Colonic mucosa (tissue), 4 donors: Measurements from ENCODE around the gene PTPRM. TPM values are rescaled to one million over a fixed set of nuclear protein-coding genes. Genes with fewer than 3 reads are reported as not detected.
A peak's percentile ranks its signal among the peaks of the same experiment; 100 is the strongest.

Source experiments
- DNase-seq: peaks from one replicate; pipeline ENCODE4 v3.0.0-alpha.2; 2020
- H3K27ac ChIP-seq: fragments of 200-600 bp; one replicate; pipeline ENCODE4 v1.8.0; 2021
- H3K27me3 ChIP-seq: fragments of 200-600 bp; one replicate; pipeline ENCODE4 v1.8.0; 2021
- H3K36me3 ChIP-seq: fragments of 200-600 bp; one replicate; pipeline ENCODE4 v1.8.0; 2021
- H3K4me1 ChIP-seq: fragments of 200-600 bp; one replicate; pipeline ENCODE4 v1.8.0; 2021; ENCODE audit warnings: mild to moderate bottlenecking
- H3K4me3 ChIP-seq: fragments of 200-600 bp; one replicate; pipeline ENCODE4 v1.8.0; 2021
- H3K9ac ChIP-seq, 2 donors: one replicate each; pipeline ENCODE4 v1.7.0; 2013; ENCODE audit warnings: control low read depth in 2 of 2, low read depth in 2 of 2, low read length in 2 of 2
- H3K9me3 ChIP-seq: fragments of 200-600 bp; one replicate; pipeline ENCODE4 v1.8.0; 2021
- CTCF ChIP-seq: fragments of 200-600 bp; IDR thresholded peaks from one replicate; pipeline ENCODE4 v1.8.0; 2022; ENCODE audit warnings: antibody characterized with exemption, mild to moderate bottlenecking
- intact Hi-C: fragments of 100-400 bp; cut with DNase I; formaldehyde crosslinking; loops from one replicate; pipeline ENCODE4 v1.14.1; 2022
- total RNA-seq, 2 donors: library from RNA; stranded (reverse); fragmentation: NEBNext Ultra II Directional in 1 of 2; extraction: Animal tissue kit (Norgen Biotek cat#: 25700) in 1 of 2; gene quantifications; one replicate each; pipeline ENCODE4 v1.2.1, GENCODE V29; 2021
- donor health status: healthy.
- donor health status: DM: no; HTN: no; CAD: no.
- donor health status: DM: no; HTN: no; CAD: no.

PTPRM gene
- total RNA-seq, 2 donors from 2014 or later = 8.1 to 13.9 TPM

- Histone ChIP-seq H3K27me3 (no peaks in the 10 kb centered on the region), H3K27ac (peak overlapping the region; percentile 33), H3K4me3 (no peak overlapping the region), H3K9ac (no peak overlapping the region), H3K4me1 (no peaks in the 10 kb centered on the region), H3K9me3 (no peaks in the 10 kb centered on the region), H3K36me3 (no peaks in the 10 kb centered on the region)
- DNase-seq = no peak
- TF ChIP-seq CTCF = no peak
- intact Hi-C loops = no loop called here
These were observed 373.9 kb downstream of the PTPRM start for GRCh38 chr18:7940971-7941370.

GRCh38 chr18:7941533-7941932, 374.4 kb downstream of the PTPRM start:
- no peak overlapping the region for H3K4me3 ChIP-seq
- no peaks in the 10 kb centered on the region for H3K4me1 ChIP-seq
- no peak for TF ChIP-seq CTCF
- H3K9me3 ChIP-seq = no peaks in the 10 kb centered on the region
- peak; percentile 77 for DNase-seq
- no peaks in the 10 kb centered on the region for H3K36me3 ChIP-seq
- intact Hi-C loops = no loop called here
- no peak overlapping the region for H3K9ac ChIP-seq
- H3K27me3 ChIP-seq = no peaks in the 10 kb centered on the region
- peak overlapping the region; percentile 33 for H3K27ac ChIP-seq

GRCh38 chr18:7945882-7946281, 378.8 kb downstream of the PTPRM start:
- Histone ChIP-seq H3K27ac (peak overlapping the region; percentile 66), H3K4me3 (no peak overlapping the region), H3K9ac (no peak overlapping the region), H3K36me3 (no peaks in the 10 kb centered on the region), H3K27me3 (no peaks in the 10 kb centered on the region), H3K9me3 (no peaks in the 10 kb centered on the region), H3K4me1 (no peaks in the 10 kb centered on the region)
- intact Hi-C loops = no loop called here
- DNase-seq = no peak
- no peak for TF ChIP-seq CTCF

- Histone ChIP-seq H3K9me3 (no peaks in the 10 kb centered on the region), H3K9ac (no peak overlapping the region), H3K27ac (peak overlapping the region; percentile 66), H3K36me3 (no peaks in the 10 kb centered on the region), H3K27me3 (no peaks in the 10 kb centered on the region), H3K4me3 (no peak overlapping the region), H3K4me1 (no peaks in the 10 kb centered on the region)
- intact Hi-C loops = no loop called here
- peak; percentile 44 for DNase-seq
- TF ChIP-seq CTCF = no peak
These were observed 379.7 kb downstream of the PTPRM start for GRCh38 chr18:7946734-7947377.

GRCh38 chr18:7950380-7951136, 383.4 kb downstream of the PTPRM start:
- H3K36me3 ChIP-seq = no peaks in the 10 kb centered on the region
- no peaks in the 10 kb centered on the region for H3K9me3 ChIP-seq
- no peaks in the 10 kb centered on the region for H3K4me1 ChIP-seq
- H3K4me3 ChIP-seq = no peak overlapping the region
- peak; percentile 36 for DNase-seq
- peak overlapping the region; percentile 63 for H3K27ac ChIP-seq
- intact Hi-C loops = no loop called here
- no peak overlapping the region for H3K9ac ChIP-seq
- no peak for TF ChIP-seq CTCF
- H3K27me3 ChIP-seq = no peaks in the 10 kb centered on the region
